ENCODE data around the gene PHACTR1.

PHACTR1 gene

GRCh38 chr6:13172291-13172690 lies 455.7 kb downstream of the PHACTR1 start:
- DNase-seq, result no peak

GRCh38 chr6:13175087-13175486 lies 458.5 kb downstream of the PHACTR1 start:
- DNase-seq, result no peak

GRCh38 chr6:13175759-13176158 lies 459.2 kb downstream of the PHACTR1 start:
- DNase-seq, result no peak

GRCh38 chr6:13177664-13178063 lies 461.1 kb downstream of the PHACTR1 start:
- no peak for DNase-seq

- no peak for DNase-seq
These were observed 461.5 kb downstream of the PHACTR1 start for GRCh38 chr6:13178107-13178506.

GRCh38 chr6:13180538-13180937 lies 464.0 kb downstream of the PHACTR1 start:
- DNase-seq, result no peak

- no peak for DNase-seq
These were observed 464.8 kb downstream of the PHACTR1 start for GRCh38 chr6:13181393-13181792.

- DNase-seq, result no peak
These were observed 467.0 kb downstream of the PHACTR1 start for GRCh38 chr6:13183415-13184088.

GRCh38 chr6:13184089-13184468 lies 467.5 kb downstream of the PHACTR1 start:
- DNase-seq, result no peak

GRCh38 chr6:13184547-13184946 lies 468.0 kb downstream of the PHACTR1 start:
- no peak for DNase-seq

- no peak for DNase-seq
These were observed 470.3 kb downstream of the PHACTR1 start for GRCh38 chr6:13186861-13187260.

- no peak for DNase-seq
These were observed 471.1 kb downstream of the PHACTR1 start for GRCh38 chr6:13187692-13188091.

- DNase-seq, result no peak
These were observed 471.7 kb downstream of the PHACTR1 start for GRCh38 chr6:13188306-13188705.

- DNase-seq, result no peak
These were observed 473.1 kb downstream of the PHACTR1 start for GRCh38 chr6:13189710-13190109.

- no peak for DNase-seq
These were observed 473.8 kb downstream of the PHACTR1 start for GRCh38 chr6:13190376-13190775.

GRCh38 chr6:13191461-13191860 lies 474.9 kb downstream of the PHACTR1 start:
- DNase-seq, result no peak

- DNase-seq, result no peak
These were observed 478.3 kb downstream of the PHACTR1 start for GRCh38 chr6:13194852-13195251.

GRCh38 chr6:13195803-13196202 lies 479.2 kb downstream of the PHACTR1 start:
- no peak for DNase-seq

- no peak for DNase-seq
These were observed 481.6 kb downstream of the PHACTR1 start for GRCh38 chr6:13198168-13198567.

GRCh38 chr6:13201336-13201735 lies 484.8 kb downstream of the PHACTR1 start:
- DNase-seq, result no peak

GRCh38 chr6:13203145-13203544 lies 486.6 kb downstream of the PHACTR1 start:
- DNase-seq, result no peak

- DNase-seq, result no peak
These were observed 488.5 kb downstream of the PHACTR1 start for GRCh38 chr6:13205106-13205505.

GRCh38 chr6:13212096-13212495 lies 495.5 kb downstream of the PHACTR1 start:
- no peak for DNase-seq

- DNase-seq, result no peak
These were observed 496.0 kb downstream of the PHACTR1 start for GRCh38 chr6:13212538-13212937.

GRCh38 chr6:13215390-13215789 lies 498.8 kb downstream of the PHACTR1 start:
- DNase-seq, result no peak
